Lung microvascular endothelial cell (primary cell): Measurements from ENCODE around the gene FEM1C. TPM values are rescaled to one million over a fixed set of nuclear protein-coding genes. Genes with fewer than 3 reads are reported as not detected.

ENCODE experiments used
- DNase-seq, 2 donors: peaks; one replicate each; pipeline versions ENCODE4 v3.0.0 to v3.0.0-alpha.2; 2010; ENCODE audit warnings: low read depth in 2 of 2
- total RNA-seq: library from RNA; depleted of rRNA; stranded (reverse); fragments of >200 nt; gene quantifications from 2 replicates; pipeline ENCODE4 v1.2.1, GENCODE V29; 2014

Gene FEM1C
- total RNA-seq, 1 donor from 2014 or later: 11.7 TPM

DNA sequence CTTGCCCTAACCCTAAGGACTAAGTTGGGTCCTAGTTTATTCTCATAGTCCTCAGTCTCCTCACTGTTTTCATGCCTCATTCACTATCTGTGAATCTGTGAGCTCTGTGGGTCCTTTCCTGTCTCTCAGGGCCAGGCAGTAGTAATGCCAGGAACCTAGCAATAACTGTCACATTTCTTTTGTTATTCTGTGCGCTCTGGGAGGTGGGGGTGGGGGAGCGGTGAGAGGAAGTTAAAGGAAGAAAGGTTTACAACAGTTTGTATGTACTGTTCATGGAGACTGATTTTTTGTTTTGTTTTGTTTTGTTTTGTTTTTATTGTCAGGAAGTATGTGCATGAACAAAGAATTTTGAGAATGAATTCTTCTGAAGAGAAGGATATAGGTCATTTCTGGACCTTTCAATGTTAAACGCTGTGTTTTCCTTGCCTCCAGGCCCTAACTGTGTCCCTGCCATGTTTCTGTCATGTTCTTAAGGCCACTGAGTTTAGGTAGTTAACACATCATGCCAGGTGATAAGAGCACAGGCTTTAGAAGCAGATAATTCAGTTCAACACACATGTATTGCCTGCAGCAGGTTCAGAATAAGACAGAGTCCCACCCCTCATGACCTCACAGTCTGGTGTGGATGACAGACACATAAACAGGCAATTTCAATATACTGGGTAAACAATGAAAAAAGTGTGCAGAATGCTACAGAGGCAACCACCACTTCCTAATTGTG is 13.3 kb upstream of the FEM1C start:
- peak; percentile 73 to 86 for DNase-seq

GRCh38 chr5:115556276-115556675 is 11.7 kb upstream of the FEM1C start:
- no peak for DNase-seq

- DNase-seq: no peak
Measured at GRCh38 chr5:115555084-115555633, 10.6 kb upstream of the FEM1C start.

GRCh38 chr5:115553082-115553481 is 8.5 kb upstream of the FEM1C start:
- no peak for DNase-seq

DNA sequence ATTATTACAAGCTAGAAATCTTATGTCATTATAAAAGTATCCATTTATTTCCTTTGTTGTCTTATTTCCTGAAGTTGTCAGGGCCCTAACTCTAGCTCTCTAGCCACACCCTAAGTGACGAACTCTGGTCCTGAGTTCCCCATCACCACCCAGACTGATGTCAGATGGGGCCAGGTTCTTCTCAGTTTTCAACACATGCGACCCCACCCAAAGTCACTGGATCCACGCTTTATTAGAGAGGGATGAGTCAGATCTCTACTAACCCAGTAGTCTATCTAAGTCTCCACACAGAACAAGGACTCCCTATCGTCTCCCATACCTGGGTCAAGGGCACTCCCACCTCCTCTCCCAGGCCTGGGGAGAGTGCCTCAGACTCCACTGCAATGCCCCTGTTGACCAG is 6.8 kb upstream of the FEM1C start:
- peak in 1 of 2 donors; percentile 64 for DNase-seq

- DNase-seq: peak; percentile 46 to 48
Measured at GRCh38 chr5:115549154-115549553, 4.6 kb upstream of the FEM1C start.

GRCh38 chr5:115548683-115549082 is 4.1 kb upstream of the FEM1C start:
- DNase-seq: no peak

DNA sequence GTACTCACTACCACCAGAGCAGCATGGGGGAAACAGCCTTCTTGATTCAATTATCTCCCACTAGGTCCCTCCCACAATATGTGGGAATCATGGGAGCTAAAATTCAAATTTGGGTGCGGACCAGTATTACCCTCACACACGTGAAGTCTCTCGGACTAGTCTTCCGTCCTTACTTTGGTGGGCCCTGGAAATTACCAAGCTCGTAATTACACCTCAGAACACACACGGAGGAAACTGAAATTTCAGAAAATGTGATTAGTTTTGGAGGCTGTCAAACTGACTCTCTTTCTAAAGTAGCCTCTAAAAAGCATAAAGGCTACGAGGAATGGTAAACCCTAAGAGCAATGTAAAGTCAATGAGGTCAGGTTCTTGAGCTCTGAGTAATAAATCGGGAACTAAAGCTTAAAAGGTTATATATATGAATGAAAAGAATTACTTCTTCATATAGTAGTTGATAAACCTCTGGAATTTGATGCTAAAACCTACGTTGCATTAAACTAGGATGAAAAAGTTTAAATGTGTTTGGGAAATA is 842 bp upstream of the FEM1C start:
- DNase-seq: no peak

GRCh38 chr5:115544043-115544435 is 536 bp downstream of the FEM1C start:
- DNase-seq: peak in 1 of 2 donors; percentile 69

DNA sequence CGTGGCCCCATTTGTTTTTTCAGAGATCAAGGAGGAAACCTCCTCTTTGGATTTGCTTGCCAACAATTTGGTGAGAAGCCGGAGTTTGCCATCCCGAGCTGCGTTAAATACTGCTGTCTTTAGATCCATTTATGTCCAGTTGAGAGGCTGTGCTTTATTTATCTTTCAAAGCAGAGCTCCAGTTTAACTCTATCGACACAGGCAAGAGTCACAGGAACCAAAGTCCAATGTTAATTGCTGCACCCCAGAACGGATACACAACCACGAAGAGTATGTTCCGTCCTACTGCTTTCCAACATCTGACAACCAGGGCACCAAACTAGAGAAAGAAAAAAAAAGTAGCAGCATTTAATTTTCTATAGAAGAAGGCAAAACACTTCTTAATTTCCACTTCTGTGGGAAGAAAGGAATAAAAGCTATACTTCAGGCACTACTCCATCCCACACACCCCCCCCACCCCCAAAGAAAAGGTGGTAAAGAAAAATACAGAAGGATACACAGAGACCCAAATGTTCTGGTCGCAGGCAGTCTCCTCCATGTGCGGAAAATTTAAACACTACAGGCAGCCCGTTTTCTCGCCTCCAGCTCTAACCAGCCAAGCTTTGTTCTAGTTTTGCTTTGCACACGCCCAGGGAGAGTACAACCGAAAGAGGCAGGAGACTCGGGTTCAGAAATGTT is 1.1 kb downstream of the FEM1C start:
- DNase-seq: peak; percentile 27 to 59

- peak; percentile 20 to 24 for DNase-seq
Measured at GRCh38 chr5:115542651-115543364, 1.8 kb downstream of the FEM1C start.

DNA sequence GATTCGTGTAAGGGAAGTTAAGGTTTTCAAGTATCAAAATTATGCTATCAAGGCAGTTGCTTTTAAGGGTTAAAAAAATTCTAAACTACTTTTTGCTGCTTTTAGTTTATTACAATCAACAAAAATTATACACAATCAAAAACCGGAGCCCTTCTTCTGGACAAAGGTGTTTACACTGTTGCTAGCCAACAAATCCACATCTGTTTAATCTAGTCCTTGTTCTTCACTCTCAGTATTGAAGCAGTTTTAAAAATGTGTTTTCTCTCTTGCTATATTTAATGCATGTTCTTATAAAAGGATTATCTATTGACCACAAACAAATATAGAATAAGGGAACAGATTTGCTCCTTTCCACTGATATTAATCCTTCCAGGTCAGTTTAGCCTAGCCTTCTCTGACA is 2.5 kb downstream of the FEM1C start:
- peak; percentile 42 to 58 for DNase-seq

DNA sequence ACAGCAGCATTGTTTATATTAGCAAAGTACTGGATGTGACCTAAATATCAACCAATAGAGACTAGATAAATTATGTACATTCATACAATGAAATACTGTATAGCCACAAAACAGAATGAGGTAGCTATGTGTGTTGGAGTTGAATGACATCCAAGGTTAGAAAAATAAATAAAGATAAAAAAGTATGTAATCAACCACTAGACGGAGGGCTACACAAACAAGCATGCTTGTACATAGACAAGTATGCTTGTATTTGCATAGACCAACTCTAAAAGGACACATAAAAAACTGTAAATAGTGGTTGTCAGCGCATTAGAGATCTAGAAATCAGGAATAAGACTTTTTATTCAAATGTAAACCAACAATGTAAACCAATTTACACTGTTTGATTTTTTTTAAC is 3.0 kb downstream of the FEM1C start:
- peak; percentile 11 to 31 for DNase-seq

DNA sequence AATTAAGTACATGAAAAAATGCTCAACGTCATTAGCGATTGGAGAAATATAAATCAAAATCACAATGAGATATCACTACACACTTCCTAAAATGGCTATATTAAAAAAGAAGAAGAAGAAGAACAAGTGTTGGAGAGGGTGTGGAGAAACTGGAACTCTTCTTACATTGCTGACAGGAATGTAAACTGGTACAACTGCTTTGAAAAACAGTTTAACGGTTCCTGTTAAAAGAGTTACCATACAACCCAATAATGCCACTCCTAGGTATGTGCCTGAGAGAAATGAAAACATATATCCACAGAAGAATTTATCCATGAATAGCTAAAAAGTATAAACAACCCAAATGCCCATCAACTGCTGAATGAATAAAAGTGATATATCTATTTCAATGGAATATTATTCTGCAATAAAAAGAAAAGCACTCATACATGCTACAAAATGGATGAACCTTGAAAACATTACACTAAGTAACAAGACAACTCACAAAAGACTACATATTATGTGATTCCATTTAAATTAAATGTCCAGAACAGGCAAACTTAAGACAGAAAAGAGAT is 9.0 kb downstream of the FEM1C start:
- no peak for DNase-seq

DNA sequence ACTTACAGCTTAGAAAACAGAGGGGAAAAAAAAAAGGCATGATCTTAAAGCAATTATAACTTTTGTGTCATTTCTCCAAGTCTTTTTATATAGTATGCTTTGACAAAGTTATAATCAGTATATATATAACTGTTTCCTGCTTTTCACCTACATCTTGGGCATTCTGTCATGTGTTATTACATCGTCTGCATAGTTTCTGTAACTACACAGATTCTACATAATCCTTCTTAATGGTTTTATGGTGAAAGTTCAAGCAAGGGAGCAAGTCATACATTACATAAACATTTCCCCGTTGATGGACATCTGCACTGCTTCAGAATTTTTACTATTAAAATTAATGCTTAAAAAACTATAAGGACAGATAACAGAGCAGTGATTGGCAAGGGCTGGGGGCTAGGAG is 12.1 kb downstream of the FEM1C start:
- no peak for DNase-seq

DNA sequence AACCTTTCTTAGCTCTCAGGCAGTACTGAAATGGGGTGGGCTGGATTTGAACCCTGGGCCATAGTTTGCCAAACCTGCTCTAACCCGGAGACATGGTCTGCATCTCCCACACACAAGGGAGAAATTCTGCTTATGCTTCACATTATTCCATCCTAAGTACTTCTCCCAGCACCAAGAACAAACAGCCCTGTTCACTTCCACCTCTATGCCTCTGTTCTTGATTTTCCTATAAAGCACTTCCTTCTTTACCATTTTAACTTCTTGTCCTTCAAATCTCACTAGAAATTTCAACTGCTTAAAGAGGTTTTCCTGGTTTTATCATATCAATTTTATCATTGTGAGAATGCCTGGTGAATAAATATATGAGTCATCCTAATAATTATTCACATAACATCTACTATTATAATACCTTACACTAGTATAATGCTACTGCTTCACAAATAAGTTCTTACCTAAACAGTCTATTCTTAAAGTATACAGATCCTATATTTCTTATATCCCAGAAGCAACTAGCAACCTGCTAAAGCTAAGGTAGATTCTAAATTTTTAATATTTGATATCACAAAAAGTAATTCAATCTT is 12.7 kb downstream of the FEM1C start:
- DNase-seq: no peak

DNA sequence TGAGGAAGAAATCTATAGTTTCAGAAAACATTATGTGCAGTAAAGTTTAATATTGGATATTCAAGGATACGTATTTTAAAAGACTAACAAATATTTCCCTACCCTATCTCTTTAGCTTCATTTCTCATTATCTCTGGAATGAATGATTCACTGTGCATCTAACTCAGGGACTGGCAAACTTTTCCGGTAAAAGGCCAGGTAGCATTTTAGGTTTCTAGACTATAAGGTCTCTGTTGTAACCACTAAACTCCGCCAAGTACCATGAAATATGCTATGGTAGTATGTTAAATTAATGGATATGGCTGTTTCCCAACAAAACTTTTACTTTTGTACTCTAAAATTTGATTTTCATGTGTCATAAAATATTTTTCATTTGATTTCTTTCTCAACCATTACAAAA is 13.2 kb downstream of the FEM1C start:
- no peak for DNase-seq

DNA sequence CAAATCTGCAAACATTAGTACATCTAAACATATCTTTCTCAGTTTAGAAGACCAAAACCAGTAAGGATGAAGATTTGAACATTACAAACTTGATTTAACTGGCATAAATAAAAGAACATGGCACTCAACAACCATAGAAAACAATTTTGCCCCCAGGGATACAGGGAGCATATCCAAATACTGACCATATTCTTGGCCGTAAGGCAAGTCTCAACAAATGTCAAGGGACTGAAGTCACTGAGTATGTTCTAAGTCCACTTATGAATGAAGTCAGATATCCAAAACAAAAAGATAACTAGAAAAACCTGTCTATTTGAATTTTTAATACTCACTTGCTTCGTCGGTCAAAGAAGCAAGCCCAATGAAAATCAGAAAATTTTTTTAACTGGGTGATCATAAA is 14.1 kb downstream of the FEM1C start:
- no peak for DNase-seq

GRCh38 chr5:115526604-115527003 is 18.0 kb downstream of the FEM1C start:
- no peak for DNase-seq

- no peak for DNase-seq
Measured at GRCh38 chr5:115524199-115524847, 20.3 kb downstream of the FEM1C start.
